Chondrocyte (in vitro differentiated cells): ENCODE results near the gene ACVR1B. TPM values are rescaled to one million over a fixed set of nuclear protein-coding genes. Genes with fewer than 3 reads are reported as not detected.

Experiments used
- DNase-seq: peaks from one replicate; pipeline ENCODE4 v3.0.0; 2021; ENCODE audit warnings: mixed read lengths, low spot score
- H3K27ac Mint-ChIP-seq: one replicate; pipeline ENCODE4 v1.8.0; 2021; ENCODE audit warnings: mild to moderate bottlenecking, moderate library complexity, mixed read lengths; ENCODE audit not compliant: unreplicated experiment
- H3K27me3 Mint-ChIP-seq: 2 replicates; pipeline ENCODE4 v1.8.0; 2021; ENCODE audit warnings: low read depth, mixed read lengths
- H3K36me3 Mint-ChIP-seq: 2 replicates; pipeline ENCODE4 v1.8.0; 2021; ENCODE audit warnings: low read depth, mixed read lengths
- H3K4me1 Mint-ChIP-seq: 2 replicates; pipeline ENCODE4 v1.8.0; 2021; ENCODE audit warnings: low read depth, mild to moderate bottlenecking, mixed read lengths
- H3K4me3 Mint-ChIP-seq: one replicate; pipeline ENCODE4 v1.8.0; 2021; ENCODE audit warnings: mild to moderate bottlenecking, moderate library complexity, mixed read lengths; ENCODE audit not compliant: unreplicated experiment
- H3K9me3 Mint-ChIP-seq: 2 replicates; pipeline ENCODE4 v1.8.0; 2021; ENCODE audit warnings: low read depth, mixed read lengths
- CTCF ChIP-seq: fragments of 200-600 bp; sonication (generic); IDR thresholded peaks from 2 replicates; pipeline ENCODE4 v1.5.0; 2021; ENCODE audit warnings: antibody characterized with exemption, mild to moderate bottlenecking, moderate library complexity
- total RNA-seq: library from RNA; stranded (reverse); gene quantifications from 3 replicates; pipeline ENCODE4 v1.2.1, GENCODE V29; 2021

ACVR1B gene
- total RNA-seq, 1 donor from 2014 or later = 10.6 TPM

DNA sequence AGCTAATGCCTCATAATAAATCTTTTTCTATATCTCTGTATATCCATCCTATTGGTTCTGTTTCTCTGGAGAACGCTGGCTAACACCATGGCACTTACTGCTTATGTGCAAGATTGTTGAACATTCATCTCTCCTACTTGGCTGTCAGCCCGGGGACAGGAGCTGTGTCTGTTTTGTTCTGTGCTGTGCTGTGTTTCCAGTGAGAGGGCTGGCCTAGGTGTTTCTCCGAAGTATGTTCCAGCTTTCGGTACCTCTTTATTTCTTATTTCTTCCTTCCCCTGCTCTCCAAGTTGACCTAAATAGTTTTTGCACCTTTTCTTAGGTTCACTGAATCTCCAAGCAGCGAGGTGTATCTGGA lies 80.9 kb downstream of the ACVR1B start:
- Mint-ChIP-seq H3K36me3 (no peaks in the 10 kb centered on the region), H3K27me3 (no peaks in the 10 kb centered on the region), H3K4me1 (peaks cover 47% of the 10 kb centered on the region), H3K27ac (peak overlapping the region; percentile 95), H3K4me3 (peak overlapping the region; percentile 75), H3K9me3 (no peaks in the 10 kb centered on the region)
- no peak for TF ChIP-seq CTCF
- DNase-seq = no peak

DNA sequence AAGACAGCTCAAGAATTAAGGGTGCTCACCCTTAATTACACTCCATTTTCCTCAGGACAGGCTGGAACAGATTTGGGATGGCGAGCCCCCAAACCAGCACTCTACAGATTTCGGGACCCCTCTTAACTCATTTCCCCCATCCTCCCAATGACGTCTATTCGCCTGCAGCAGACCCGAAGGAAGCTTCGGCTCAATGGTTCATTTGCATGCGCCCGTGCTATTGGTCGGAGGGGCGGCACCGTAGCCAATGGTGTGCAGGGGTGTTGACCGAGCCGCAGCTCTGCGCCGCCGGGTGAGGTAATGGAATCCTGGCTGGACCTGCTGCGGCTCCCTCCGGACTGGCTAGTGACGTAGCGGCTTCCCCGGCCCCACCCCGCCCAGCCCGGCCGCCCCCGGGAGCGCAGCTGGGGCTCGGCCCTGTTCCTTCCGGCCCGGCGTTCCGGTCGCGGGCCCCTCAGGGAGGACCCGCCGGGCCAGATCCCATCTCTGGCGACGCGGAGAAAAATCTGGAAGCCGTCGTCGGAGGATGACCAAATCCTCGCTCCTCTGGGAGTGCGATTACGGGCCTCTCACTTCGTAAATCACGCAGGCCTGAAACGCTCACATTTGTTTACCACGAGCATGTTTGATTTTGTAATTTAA lies 81.4 kb downstream of the ACVR1B start:
- peak overlapping the region; percentile 95 for H3K27ac Mint-ChIP-seq
- no peaks in the 10 kb centered on the region for H3K9me3 Mint-ChIP-seq
- DNase-seq = peak; percentile 98
- peak overlapping the region; percentile 75 for H3K4me3 Mint-ChIP-seq
- no peak for TF ChIP-seq CTCF
- peaks cover 50% of the 10 kb centered on the region for H3K4me1 Mint-ChIP-seq
- no peaks in the 10 kb centered on the region for H3K27me3 Mint-ChIP-seq
- H3K36me3 Mint-ChIP-seq = no peaks in the 10 kb centered on the region

DNA sequence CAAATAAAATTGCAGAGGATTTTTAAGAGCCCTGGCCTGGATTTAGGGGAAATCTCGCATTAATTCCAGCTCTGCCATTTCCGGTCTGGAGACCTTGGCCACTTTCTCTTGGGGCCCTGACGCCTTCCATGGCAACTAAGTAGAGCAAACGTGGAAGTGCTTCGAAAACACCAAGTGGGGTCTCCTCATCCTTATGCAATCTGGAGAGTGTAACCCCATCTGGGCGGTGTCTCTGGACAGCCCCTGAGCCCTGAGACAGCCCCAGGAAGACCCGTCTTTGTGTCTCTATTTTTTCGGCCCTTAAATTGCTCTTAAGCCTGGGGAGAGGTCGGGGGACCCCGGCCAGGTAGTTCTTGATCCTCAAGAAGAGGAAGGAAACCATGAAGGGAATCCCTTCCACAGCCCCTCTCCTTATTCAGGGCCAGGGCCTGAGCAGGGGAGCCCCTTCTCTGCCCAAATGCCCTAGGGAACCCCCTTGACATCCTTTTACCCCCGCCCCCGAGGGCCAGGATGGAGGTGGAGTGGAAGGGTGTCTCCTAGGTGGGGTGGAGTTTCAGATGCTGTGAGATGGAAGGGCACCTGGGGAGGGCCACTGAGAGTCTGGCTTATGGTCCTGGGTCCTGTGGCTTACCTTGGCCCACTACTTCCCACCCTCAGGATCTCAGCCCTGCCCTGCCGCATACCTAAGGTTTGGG lies 82.1 kb downstream of the ACVR1B start:
- H3K4me3 Mint-ChIP-seq = peak overlapping the region; percentile 57
- H3K36me3 Mint-ChIP-seq = no peaks in the 10 kb centered on the region
- peak overlapping the region; percentile 95 for H3K27ac Mint-ChIP-seq

DNA sequence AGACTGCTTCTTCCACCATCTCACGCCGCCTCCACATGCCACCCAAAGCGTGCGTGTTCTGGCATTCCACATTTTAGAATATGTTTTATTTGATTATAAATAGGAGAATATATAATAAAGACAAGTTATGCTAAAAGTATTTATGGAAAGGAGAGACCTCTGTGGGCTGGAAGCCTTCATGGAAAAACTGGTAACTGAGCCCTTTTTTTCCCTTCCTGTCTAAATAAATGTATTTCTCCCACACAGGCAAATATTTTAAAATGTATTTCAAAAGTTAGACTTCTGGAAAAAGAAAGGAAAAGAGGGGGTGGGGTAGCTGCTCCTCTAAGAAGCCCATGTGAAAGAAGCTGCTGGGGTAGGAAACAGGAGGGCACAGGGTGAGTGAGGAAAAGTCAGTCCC lies 83.7 kb downstream of the ACVR1B start:
- Mint-ChIP-seq H3K4me3 (peak overlapping the region; percentile 31), H3K36me3 (no peaks in the 10 kb centered on the region), H3K9me3 (no peaks in the 10 kb centered on the region), H3K4me1 (peaks cover 53% of the 10 kb centered on the region), H3K27me3 (no peaks in the 10 kb centered on the region), H3K27ac (peak overlapping the region; percentile 88)
- no peak for DNase-seq
- no peak for TF ChIP-seq CTCF

More for the DNA sequence above, 82.1 kb downstream of the ACVR1B start:
- Mint-ChIP-seq H3K4me1 (peaks cover 56% of the 10 kb centered on the region), H3K9me3 (no peaks in the 10 kb centered on the region), H3K27me3 (no peaks in the 10 kb centered on the region)
- DNase-seq = no peak
- TF ChIP-seq CTCF = no peak

- no peaks in the 10 kb centered on the region for H3K27me3 Mint-ChIP-seq
- peak overlapping the region; percentile 47 for H3K4me3 Mint-ChIP-seq
- H3K4me1 Mint-ChIP-seq = peaks cover 54% of the 10 kb centered on the region
- H3K9me3 Mint-ChIP-seq = no peaks in the 10 kb centered on the region
- no peaks in the 10 kb centered on the region for H3K36me3 Mint-ChIP-seq
- H3K27ac Mint-ChIP-seq = peak overlapping the region; percentile 88
- DNase-seq = no peak
- no peak for TF ChIP-seq CTCF
Measured at GRCh38 chr12:52035926-52036325, 84.4 kb downstream of the ACVR1B start.
